Measurements from ENCODE around the gene BEND6.

GRCh38 chr6:56913285-56914074, 41.4 kb upstream of the BEND6 start:
- TF ChIP-seq CTCF (IDR thresholded peaks at IDR 0.05), result no peak
- TF ChIP-seq POLR2A (IDR thresholded peaks at IDR 0.05), result no peak
